Measurements from ENCODE around the gene GPRIN1.
A peak's percentile ranks its signal among the peaks of the same experiment; 100 is the strongest.
"Not testable (repeated sequence)": the region's sequence is repeated elsewhere in the genome, so short reads cannot be mapped to it uniquely, and the experiment has no call there.

The GPRIN1 gene

GRCh38 chr5:176560364-176560763 lies 49.6 kb downstream of the GPRIN1 start:
- Mint-ChIP-seq H3K4me1 (peaks cover 40% of the 10 kb centered on the region), H3K27ac (no peak overlapping the region)
- peak; percentile 63 for ATAC-seq

GRCh38 chr5:176559683-176560082 lies 50.3 kb downstream of the GPRIN1 start:
- DNase-seq (ENCODE audit: low spot score in 2 of 2) (no peak), ATAC-seq (no peak)
- H3K4me3 Mint-ChIP-seq = no peak overlapping the region
- H3K36me3 Mint-ChIP-seq = no peaks in the 10 kb centered on the region
- H3K4me1 Mint-ChIP-seq = peaks cover 47% of the 10 kb centered on the region
- H3K27ac Mint-ChIP-seq = no peak overlapping the region
- H3K9me3 Mint-ChIP-seq = no peaks in the 10 kb centered on the region

More at GRCh38 chr5:176560364-176560763, 49.6 kb downstream of the GPRIN1 start:
- Mint-ChIP-seq H3K9me3 (no peaks in the 10 kb centered on the region), H3K4me3 (no peak overlapping the region), H3K36me3 (no peaks in the 10 kb centered on the region)
- DNase-seq (ENCODE audit: low spot score in 2 of 2) = no peak

GRCh38 chr5:176557846-176558245 lies 52.1 kb downstream of the GPRIN1 start:
- Mint-ChIP-seq H3K9me3 (no peaks in the 10 kb centered on the region), H3K27ac (no peak overlapping the region), H3K36me3 (no peaks in the 10 kb centered on the region), H3K4me1 (peaks cover 61% of the 10 kb centered on the region), H3K4me3 (no peak overlapping the region)
- no peak for ATAC-seq
- DNase-seq (ENCODE audit: low spot score in 2 of 2) = no peak

DNA sequence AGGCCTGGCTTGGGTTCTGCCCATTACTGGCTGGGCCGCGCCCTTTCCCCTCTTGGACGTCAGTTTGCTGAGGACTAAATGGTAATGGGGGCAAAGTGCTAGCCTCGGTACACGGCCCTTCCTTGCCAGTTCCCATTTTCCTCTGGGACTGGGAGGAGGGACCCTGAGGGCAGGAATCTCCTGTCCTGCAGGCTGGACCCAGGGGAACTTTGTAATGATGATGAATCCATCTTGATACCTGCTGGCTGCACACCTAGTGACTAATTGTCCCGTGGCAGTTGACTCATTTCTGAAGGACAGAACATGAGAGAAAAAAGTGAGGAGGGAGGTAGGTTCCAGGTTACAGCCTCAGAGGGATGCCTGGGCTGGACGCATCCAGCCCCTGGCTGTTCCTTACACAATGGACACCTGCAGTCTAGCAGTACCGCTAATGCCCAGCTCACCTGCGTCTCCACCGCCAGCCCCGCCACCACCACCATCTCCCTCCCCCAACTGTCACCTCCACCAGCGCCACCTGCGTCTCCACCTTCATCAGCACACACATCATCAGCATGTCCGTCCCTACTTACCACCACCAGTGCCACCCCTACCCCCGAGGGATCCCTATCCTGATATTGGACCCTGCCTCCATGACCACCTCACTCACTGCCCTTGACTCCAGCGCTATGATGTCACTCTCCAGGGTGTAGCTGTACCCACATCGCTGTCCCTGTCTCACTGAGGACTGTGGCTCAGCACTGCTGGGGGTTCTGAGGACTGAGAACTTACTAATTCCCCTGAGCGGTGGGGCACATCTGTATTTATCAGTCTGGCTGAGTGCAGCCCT lies 56.5 kb downstream of the GPRIN1 start:
- Mint-ChIP-seq H3K4me1 (peaks cover 59% of the 10 kb centered on the region), H3K27ac (peak overlapping the region; percentile 48), H3K4me3 (no peak overlapping the region), H3K36me3 (peaks cover 4% of the 10 kb centered on the region), H3K9me3 (no peaks in the 10 kb centered on the region)
- ATAC-seq (peak; percentile 69), DNase-seq (ENCODE audit: low spot score in 2 of 2) (no peak)

GRCh38 chr5:176552332-176552869 lies 57.6 kb downstream of the GPRIN1 start:
- H3K4me1 Mint-ChIP-seq = peaks cover 67% of the 10 kb centered on the region
- no peak overlapping the region for H3K4me3 Mint-ChIP-seq
- ATAC-seq (no peak), DNase-seq (ENCODE audit: low spot score in 2 of 2) (no peak)
- H3K9me3 Mint-ChIP-seq = no peaks in the 10 kb centered on the region
- H3K27ac Mint-ChIP-seq = peak overlapping the region; percentile 48
- peaks cover 4% of the 10 kb centered on the region for H3K36me3 Mint-ChIP-seq

DNA sequence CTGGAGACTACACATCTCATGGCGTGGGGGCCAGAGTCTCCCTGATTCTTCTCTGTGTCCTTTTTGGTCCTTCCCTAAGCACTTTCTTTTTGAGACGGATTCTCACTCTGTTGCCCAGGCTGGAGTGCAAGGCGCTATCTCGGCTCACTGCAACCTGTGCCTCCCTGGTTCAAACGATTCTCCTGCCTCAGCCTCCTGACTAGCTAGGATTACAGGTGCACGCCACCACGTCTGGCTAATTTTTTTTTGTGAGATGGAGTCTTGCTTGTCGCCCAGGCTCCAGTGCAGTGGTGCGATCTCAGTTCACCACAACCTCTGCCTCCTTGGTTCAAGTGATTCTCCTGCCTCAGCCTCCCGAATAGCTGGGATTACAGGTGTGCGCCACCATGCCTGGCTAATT lies 59.0 kb downstream of the GPRIN1 start:
- not testable (repeated sequence) for H3K36me3 Mint-ChIP-seq; H3K9me3 Mint-ChIP-seq; DNase-seq (ENCODE audit: low spot score in 2 of 2); ATAC-seq
- Mint-ChIP-seq H3K4me1 (peaks cover 60% of the 10 kb centered on the region), H3K4me3 (peak overlapping the region; percentile 60), H3K27ac (peak overlapping the region; percentile 97)

DNA sequence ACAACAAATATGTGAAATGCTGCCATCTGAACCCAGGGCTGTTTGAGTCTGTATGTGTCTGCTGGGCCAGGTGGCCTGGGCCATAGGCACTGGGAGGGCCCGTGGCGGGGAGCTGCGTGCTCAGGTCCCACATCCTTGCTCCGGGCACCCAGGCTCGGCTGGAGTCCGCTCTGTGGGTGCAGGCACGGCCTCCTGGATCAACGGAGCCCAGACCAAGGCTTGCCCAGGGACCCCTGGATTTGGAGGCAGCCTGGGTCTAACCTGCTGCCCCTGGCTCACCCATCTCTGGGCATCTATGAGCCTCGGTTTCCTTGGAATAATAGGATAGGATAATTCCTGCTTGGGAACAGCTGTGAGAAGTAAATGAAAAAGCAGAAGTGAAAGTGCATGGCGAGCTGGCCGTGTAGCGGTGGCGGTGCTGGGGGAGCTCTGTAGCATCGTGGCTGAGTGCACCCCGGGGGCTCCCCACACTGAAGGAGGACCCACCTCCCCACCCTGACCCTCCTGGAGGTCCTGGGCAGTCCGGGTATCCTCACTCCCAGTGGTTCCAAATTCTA lies 59.6 kb downstream of the GPRIN1 start:
- H3K4me3 Mint-ChIP-seq = peak overlapping the region; percentile 60
- peaks cover 4% of the 10 kb centered on the region for H3K36me3 Mint-ChIP-seq
- no peaks in the 10 kb centered on the region for H3K9me3 Mint-ChIP-seq
- H3K27ac Mint-ChIP-seq = peak overlapping the region; percentile 97
- peak in 1 of 2 donors; percentile 51 for DNase-seq (ENCODE audit: low spot score in 2 of 2)
- peaks cover 55% of the 10 kb centered on the region for H3K4me1 Mint-ChIP-seq
- no peak for ATAC-seq

GRCh38 chr5:176549871-176550270 lies 60.1 kb downstream of the GPRIN1 start:
- Mint-ChIP-seq H3K27ac (peak overlapping the region; percentile 97), H3K4me3 (peak overlapping the region; percentile 60), H3K36me3 (peaks cover 4% of the 10 kb centered on the region), H3K4me1 (peaks cover 51% of the 10 kb centered on the region), H3K9me3 (no peaks in the 10 kb centered on the region)
- no peak for ATAC-seq
- DNase-seq (ENCODE audit: low spot score in 2 of 2) = no peak

DNA sequence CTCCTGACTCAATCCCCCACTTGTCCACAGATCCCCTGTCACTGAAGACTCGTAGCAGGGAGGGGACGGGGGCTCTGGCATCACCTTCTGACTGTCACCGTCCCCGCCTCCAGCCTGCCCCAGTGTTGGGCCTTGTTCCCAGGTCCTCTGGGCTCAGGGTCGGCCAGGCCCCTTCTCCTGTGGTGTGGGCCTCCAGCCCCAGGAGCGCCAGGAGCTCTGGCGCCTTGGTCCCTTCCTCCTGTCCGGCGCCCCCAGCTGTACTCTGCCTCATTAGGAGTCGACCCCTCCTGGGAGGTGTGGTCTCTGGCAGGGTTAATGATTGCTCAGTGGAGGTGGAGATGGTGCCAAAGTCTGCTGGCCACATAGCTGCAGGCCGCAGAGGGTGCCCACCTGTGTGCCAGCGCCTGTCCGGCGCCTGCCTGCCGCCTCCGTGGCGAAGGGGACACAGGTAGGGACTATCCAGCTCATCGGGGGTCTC lies 61.0 kb downstream of the GPRIN1 start, which contains the start of gene CDHR2:
CDHR2 (plus strand) TSS at position 376 of the 478 bp plus-strand sequence. CDS start 16,011 bp downstream, outside the sequence.
- H3K9me3 Mint-ChIP-seq = no peaks in the 10 kb centered on the region
- H3K27ac Mint-ChIP-seq = peak within 1 kb of the TSS; percentile 97
- peaks cover 4% of the 10 kb centered on the region for H3K36me3 Mint-ChIP-seq

DNA sequence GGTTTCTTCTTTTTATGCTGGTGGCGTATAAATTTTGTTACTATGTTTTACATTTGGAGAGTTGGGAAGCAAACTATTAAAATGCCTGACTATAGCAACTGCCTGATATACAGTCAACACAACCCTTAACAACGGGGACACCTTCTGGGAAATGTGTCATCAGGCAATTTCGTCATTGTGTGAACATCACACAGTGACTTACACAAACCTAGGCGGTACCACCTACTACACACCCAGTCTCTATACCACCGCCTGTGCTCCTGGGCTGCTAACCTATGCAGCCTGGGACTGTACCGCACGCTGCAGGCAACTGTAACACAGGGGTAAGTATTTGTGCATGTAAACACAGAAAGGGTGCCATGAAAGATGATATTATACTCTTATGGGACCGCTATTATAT lies 62.2 kb downstream of the GPRIN1 start:
- H3K4me3 Mint-ChIP-seq = no peak overlapping the region
- peaks cover 4% of the 10 kb centered on the region for H3K36me3 Mint-ChIP-seq
- ATAC-seq (peak; percentile 72), DNase-seq (ENCODE audit: low spot score in 2 of 2) (no peak)
- H3K27ac Mint-ChIP-seq = peak overlapping the region; percentile 97
- peaks cover 42% of the 10 kb centered on the region for H3K4me1 Mint-ChIP-seq
- no peaks in the 10 kb centered on the region for H3K9me3 Mint-ChIP-seq

More for the DNA sequence above, 61.0 kb downstream of the GPRIN1 start, which contains the start of gene CDHR2:
- no peak for ATAC-seq
- H3K4me1 Mint-ChIP-seq = peaks cover 54% of the 10 kb centered on the region
- H3K4me3 Mint-ChIP-seq = peak within 1 kb of the TSS; percentile 60
- peak in 1 of 2 donors; percentile 49 for DNase-seq (ENCODE audit: low spot score in 2 of 2)
